ENCODE data around the gene ZNF440.
A peak's percentile ranks its signal among the peaks of the same experiment; 100 is the strongest.

ZNF440 gene

GRCh38 chr19:11880598-11880997 is 66.5 kb downstream of the ZNF440 start:
- no peak for TF ChIP-seq CTCF (IDR thresholded peaks at IDR 0.05; ENCODE audit: low read depth, low read length)
- DNase-seq (ENCODE audit: extremely low read depth, low read depth), result no peak

GRCh38 chr19:11881151-11881800 is 67.2 kb downstream of the ZNF440 start:
- DNase-seq (ENCODE audit: extremely low read depth, low read depth), result no peak
- TF ChIP-seq CTCF (IDR thresholded peaks at IDR 0.05; ENCODE audit: low read depth, low read length), result peak; percentile 80

GRCh38 chr19:11882606-11883005 is 68.5 kb downstream of the ZNF440 start:
- TF ChIP-seq CTCF (IDR thresholded peaks at IDR 0.05; ENCODE audit: low read depth, low read length), result no peak
- DNase-seq (ENCODE audit: extremely low read depth, low read depth), result no peak
